ENCODE data around the gene RABGGTA.
A peak's percentile ranks its signal among the peaks of the same experiment; 100 is the strongest.

Gene RABGGTA, protein sequence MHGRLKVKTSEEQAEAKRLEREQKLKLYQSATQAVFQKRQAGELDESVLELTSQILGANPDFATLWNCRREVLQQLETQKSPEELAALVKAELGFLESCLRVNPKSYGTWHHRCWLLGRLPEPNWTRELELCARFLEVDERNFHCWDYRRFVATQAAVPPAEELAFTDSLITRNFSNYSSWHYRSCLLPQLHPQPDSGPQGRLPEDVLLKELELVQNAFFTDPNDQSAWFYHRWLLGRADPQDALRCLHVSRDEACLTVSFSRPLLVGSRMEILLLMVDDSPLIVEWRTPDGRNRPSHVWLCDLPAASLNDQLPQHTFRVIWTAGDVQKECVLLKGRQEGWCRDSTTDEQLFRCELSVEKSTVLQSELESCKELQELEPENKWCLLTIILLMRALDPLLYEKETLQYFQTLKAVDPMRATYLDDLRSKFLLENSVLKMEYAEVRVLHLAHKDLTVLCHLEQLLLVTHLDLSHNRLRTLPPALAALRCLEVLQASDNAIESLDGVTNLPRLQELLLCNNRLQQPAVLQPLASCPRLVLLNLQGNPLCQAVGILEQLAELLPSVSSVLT

DNA sequence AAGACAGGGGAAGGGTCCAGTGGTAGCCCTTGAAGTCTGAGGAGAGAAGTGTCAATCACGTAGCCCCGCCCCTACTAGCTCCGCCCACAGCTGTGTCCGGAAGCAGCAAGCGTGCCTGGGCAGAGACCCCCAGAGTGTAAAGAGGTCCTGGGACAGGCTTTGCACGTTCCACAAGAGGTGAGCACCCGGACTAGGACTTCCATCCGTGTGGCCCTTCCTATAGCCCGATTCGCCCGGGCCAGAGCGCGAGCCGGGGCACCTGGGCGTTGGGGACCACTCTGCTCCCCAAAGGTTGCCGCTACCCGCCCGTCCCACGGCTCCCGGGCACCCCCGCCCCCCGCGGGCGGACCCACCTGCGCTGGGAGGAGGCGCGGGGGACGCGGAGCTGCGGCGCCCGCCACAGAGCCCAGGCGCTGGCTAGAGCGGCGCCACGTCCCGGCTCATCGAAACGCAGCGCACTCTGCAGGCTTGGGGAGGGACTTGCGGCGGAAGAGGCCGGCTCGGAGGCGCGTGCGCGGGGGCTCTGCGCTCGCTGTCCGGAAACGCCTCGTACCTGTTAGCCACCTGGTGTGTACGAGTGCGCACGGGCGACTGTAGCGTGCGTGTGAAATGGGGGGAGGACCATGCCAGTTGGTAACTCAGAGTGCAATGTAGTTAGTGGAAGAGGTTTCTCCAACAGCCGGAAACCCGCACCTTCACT, at the start of gene RABGGTA:
Gene RABGGTA (minus strand): TSS at position 464 of the 700 bp plus-strand sequence. CDS start 482 bp downstream, outside the sequence.
- DNase-seq = peak; percentile 86 to 95

DNA sequence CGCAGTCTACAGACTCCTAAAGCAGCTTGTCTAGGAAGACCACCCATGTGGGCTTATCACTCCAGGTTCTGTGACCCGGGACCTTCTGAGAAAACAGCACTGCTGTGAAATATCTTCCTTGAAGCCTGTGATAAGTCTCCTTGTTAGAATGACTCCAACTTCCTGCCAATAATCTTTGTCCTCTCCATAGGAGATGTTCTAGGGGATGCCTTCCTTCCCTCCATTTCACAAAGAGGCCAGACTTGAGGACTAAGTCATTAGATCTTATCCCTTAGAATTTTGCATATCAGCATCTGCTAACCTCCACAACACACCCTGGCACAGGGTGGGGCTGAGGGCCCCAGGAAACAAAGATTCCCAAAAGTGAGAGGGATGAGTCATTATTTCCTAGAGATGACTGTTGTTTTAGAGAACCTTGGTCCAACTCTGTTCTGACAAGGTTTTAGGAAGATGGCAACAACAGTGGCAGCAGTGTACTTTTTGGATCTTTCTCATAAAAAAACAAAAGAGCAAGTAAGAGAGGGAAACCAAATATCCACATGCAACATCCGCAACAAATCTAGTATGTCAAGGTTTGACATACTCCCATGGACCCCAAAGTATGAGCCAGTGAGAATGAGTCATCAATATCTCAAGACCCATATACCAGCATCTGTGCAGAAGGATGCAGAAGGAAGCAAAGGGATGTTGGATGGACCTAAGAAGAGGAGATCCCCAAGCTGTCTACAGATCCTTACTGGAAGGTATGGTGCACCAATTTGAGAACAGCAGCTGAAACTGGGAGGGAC, 45.9 kb upstream of the RABGGTA start:
- DNase-seq = no peak

DNA sequence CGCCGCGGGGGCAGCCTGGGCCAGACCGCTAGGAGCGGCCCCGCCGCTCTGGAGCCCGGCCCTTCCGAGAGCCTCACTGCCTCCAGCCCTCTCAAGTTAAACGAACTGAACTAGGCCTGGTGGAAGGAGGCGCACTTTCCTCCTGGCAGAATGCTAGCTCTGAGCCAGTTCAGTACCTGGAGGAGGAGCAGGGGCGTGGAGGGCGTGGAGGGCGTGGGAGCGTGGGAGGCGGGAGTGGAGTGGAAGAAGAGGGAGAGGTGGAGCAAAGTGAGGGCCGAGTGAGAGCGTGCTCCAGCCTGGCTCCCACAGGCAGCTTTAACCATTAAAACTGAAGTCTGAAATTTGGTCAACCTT, 45.2 kb upstream of the RABGGTA start:
- DNase-seq = no peak

DNA sequence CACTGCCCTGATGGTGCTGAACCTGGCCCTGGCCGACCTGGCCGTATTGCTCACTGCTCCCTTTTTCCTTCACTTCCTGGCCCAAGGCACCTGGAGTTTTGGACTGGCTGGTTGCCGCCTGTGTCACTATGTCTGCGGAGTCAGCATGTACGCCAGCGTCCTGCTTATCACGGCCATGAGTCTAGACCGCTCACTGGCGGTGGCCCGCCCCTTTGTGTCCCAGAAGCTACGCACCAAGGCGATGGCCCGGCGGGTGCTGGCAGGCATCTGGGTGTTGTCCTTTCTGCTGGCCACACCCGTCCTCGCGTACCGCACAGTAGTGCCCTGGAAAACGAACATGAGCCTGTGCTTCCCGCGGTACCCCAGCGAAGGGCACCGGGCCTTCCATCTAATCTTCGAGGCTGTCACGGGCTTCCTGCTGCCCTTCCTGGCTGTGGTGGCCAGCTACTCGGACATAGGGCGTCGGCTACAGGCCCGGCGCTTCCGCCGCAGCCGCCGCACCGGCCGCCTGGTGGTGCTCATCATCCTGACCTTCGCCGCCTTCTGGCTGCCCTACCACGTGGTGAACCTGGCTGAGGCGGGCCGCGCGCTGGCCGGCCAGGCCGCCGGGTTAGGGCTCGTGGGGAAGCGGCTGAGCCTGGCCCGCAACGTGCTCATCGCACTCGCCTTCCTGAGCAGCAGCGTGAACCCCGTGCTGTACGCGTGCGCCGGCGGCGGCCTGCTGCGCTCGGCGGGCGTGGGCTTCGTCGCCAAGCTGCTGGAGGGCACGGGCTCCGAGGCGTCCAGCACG, 44.6 kb upstream of the RABGGTA start:
- peak in 1 of 2 experiments; percentile 28 for DNase-seq

DNA sequence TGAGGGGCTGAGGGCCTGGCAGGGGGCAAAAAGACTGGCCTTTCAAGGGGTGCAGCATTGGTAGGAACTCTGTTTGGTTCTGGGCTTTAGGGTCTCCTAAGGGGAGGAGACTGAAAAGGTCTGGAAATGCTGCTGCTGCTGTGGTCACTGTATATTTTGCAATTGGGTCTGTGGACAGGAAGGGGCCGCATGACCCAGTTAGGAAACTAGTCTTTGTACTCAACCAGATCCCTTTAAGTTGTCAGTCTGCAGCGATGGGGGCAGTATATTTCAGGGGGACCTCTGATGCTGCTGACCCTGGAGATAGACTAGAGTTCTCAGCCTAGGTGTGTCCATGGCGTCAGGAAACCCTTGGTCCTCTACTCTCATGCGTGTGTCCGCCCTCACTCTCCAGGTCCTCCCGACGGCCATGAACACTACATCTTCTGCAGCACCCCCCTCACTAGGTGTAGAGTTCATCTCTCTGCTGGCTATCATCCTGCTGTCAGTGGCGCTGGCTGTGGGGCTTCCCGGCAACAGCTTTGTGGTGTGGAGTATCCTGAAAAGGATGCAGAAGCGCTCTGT, 43.9 kb upstream of the RABGGTA start:
- DNase-seq = no peak

DNA sequence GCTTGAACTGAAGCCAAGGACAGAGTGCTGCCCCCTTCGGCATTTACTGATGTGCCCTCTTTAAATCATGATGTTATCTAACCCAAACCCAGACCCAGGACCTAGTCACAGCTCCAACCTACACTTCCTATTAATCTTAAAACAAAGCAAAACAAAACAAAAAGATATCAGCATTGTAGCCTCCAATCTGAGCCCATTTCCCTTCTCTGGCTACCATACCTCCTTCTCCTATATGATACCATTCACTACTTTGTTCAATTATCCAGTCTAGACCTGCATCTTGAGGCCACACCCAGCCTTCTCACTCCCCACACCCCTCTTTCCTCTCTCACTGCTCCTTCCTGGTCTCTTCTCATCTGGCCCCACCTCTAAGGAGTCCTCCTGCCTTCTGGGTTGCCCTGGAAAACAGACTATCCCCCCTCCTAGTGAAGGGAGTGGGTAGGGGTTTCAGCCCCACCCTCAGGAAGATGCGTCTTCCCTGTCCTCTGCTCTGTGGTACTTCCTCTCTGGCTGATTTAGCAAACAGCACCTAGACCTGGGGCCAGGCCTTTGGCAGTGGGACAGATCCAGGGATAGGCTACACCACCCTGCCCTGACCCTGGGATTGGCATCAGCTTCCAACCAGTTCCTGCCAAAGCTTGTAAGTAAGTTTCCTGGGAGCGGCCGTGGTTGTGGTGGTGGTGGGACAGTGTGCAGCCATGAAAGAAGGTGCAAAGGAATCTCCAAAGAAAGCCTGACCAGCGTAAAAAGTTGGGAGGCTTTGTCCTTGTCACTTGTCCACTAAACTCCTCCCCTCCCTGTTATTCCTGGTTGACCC, 43.2 kb upstream of the RABGGTA start:
- no peak for DNase-seq

DNA sequence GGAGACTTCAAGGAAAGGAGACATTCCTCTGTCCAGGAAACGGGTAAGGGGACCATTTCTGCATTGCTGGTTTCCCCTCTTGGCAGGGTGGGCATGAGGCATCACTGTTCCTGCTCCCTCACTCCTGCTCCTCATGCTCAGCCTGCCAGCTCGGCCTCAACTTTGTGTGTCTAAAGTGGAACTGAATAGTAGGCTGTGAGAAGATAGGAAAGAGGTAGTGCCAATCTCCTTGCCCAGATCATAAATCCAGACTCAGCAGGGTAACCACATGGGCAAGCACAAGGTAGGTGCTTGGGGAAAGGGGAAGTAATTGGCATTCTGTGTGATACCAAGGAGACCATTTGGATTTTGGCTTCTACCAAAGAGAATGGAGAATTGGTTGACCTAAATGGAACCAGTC, 42.5 kb upstream of the RABGGTA start:
- DNase-seq = no peak

DNA sequence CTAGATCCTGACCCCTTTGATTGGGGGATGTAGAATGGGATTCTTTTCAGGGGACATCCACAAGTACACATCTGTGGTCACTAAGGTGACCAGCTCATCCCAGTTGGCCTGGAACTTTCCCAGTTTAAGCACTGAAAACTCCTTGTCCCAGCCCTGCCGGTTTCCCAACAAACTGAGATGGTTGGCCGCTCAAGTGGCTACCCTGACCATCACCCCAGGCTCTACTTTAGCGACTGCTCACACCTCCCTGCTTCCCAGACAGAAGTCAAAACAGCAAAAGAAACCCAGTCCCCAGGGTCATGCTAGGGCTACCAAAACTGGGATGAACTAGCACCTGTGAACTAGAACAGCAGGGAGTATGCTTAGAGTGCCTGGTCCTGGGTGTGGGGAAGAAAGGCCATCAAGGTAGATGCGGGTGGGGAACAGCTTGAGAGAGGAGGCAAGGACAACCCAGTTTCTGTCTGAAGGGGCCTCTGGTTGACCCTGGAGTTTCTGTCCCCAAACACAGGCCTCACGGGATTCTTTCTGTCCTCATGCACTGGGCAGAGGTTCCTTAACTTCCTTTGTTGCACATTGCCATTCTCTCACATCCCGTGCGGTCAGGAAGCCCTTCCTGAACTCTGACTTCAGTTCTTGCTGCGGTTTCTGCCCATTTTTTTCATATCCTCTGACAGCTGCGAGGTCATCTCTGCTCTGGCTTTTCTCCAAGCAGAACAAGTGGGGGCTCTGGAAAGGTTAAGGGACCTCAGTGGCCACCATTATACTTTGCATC, 41.5 kb upstream of the RABGGTA start:
- no peak for DNase-seq

DNA sequence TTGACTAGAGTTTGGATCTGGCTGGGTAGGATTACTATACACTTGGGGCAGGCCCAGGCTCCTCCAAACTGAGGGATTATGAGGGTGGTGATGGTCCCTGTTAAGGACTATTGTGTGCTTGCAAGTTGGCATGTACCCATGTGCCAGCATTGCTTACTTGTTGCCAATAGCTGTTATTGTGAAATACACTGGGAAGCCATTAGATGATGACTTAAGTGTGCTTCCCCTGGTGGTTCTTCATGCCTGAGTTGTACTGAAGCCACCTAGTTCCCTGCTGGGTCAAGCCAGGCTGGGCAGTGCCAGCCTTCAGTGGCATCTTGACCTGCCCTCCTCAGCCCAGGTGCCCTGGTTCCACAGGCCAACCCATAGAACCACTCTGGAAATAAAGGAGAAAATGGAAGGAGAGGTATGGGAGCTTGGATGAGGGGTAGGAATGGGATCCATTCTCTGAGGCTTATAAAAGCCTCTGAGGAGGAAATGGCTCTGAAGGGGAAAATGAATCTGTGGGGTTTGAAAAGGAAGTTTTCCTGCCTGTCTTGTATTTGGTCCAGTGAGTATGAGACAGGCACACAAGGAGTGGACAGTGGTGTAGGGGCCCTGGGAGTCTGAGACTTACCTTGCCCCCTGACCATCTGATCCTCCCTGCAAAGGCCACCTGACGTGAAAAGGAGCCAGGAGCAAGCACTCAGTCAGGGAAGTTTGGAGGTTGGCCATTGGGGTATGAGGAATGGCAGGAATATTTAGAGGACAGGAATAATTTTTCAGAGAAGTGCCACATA, 40.6 kb upstream of the RABGGTA start:
- DNase-seq = no peak

DNA sequence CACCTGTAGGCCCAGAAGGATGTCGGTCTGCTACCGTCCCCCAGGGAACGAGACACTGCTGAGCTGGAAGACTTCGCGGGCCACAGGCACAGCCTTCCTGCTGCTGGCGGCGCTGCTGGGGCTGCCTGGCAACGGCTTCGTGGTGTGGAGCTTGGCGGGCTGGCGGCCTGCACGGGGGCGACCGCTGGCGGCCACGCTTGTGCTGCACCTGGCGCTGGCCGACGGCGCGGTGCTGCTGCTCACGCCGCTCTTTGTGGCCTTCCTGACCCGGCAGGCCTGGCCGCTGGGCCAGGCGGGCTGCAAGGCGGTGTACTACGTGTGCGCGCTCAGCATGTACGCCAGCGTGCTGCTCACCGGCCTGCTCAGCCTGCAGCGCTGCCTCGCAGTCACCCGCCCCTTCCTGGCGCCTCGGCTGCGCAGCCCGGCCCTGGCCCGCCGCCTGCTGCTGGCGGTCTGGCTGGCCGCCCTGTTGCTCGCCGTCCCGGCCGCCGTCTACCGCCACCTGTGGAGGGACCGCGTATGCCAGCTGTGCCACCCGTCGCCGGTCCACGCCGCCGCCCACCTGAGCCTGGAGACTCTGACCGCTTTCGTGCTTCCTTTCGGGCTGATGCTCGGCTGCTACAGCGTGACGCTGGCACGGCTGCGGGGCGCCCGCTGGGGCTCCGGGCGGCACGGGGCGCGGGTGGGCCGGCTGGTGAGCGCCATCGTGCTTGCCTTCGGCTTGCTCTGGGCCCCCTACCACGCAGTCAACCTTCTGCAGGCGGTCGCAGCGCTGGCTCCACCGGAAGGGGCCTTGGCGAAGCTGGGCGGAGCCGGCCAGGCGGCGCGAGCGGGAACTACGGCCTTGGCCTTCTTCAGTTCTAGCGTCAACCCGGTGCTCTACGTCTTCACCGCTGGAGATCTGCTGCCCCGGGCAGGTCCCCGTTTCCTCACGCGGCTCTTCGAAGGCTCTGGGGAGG, 39.5 kb upstream of the RABGGTA start, which contains the start of gene LTB4R:
Gene LTB4R (plus strand): TSS at position 857 of the 959 bp plus-strand sequence. CDS start 4,150 bp downstream, outside the sequence.
- DNase-seq = peak in 1 of 2 experiments; percentile 46

DNA sequence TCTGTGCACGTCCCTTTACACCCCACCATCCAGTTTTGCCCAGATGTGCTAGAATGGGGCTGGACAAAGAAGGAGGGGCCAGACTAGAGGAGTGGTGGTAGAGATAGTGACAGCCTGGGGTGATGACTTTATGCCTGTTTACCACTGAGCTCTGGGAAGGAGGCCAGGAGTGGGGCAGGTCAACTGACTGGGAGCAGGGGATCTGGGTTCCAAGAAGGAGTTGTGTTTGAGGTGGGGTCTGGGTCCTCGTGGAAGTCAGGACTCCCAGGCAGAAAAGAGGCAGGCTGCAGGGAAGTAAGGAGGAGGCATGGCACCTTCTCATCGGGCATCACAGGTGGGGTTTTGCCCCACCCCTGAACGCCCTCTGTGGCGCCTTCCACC, 38.9 kb upstream of the RABGGTA start:
- no peak for DNase-seq

DNA sequence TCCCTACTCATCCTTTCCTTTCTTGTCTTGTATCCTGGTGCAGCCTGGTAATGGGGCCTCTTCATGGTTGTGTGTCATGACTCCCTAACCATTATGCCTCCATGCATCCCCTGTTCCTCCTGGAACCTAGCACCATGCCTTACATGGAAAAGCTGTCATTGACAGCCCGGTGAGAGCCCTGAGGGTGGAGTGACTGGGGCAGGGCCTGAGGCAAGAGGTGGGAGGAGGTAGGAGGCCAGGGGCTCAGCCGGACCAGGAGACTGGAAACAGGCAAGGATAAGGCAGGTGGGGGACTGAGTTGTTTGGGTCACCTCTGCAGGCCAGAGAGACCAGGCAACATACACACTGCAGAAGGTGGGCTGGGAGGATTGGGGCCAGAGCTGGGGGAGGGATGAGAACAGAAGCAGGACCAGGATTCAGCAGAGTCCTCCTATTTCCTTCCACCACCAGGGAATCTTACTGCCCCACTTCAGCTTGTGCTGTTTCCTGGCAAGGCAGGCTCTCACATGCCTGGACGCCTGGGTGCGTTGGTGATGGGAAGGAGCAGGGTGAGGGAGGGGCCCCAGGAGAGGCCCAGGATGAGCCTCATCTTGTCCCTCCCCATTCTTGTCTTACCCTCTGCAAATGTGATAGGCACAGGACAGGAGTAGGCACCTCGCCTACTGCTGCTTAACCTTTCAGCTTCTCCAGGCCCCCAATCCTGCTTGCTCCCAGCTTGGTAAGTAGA, 38.3 kb upstream of the RABGGTA start, which contains the start of gene LTB4R2:
Gene LTB4R2 (plus strand): TSS at position 603 of the 727 bp plus-strand sequence. CDS start 525 bp downstream, outside the sequence.
- no peak for DNase-seq

DNA sequence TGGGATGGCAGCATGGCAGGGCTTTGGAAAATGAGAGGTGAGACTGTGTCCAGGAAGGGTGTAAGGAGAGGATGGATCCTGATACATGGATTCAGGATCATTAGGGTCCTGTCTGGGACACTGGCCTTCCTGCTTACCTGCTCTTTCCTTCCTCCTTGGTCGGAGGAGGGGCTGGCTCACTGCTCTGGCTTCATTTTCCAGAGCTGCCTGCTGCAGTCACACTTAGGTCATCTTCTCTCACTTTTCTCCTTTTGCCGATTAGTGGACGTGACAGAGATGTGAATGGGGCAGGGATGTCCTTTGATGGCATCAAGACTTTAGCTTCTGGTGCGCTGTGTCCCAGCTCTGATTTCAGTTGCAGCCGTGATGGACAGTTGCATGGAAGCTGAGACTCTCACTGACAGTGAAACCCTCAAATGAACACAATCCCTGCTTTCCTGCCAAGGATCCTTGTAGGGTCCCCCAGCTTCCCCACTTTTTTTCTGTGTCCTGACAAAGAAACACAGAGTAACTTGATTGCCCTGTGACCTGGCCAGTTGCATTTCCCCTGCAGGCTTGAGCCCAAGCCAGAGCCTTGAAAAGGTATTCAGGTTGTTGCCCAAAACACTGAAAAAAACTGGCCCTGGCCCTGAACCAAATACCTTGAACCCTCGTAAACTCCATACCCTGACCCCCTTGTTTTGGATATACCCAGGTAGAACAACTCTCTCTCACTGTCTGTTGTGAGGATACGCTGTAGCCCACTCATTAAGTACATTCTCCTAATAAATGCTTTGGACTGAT, 37.1 kb upstream of the RABGGTA start:
- DNase-seq = no peak

DNA sequence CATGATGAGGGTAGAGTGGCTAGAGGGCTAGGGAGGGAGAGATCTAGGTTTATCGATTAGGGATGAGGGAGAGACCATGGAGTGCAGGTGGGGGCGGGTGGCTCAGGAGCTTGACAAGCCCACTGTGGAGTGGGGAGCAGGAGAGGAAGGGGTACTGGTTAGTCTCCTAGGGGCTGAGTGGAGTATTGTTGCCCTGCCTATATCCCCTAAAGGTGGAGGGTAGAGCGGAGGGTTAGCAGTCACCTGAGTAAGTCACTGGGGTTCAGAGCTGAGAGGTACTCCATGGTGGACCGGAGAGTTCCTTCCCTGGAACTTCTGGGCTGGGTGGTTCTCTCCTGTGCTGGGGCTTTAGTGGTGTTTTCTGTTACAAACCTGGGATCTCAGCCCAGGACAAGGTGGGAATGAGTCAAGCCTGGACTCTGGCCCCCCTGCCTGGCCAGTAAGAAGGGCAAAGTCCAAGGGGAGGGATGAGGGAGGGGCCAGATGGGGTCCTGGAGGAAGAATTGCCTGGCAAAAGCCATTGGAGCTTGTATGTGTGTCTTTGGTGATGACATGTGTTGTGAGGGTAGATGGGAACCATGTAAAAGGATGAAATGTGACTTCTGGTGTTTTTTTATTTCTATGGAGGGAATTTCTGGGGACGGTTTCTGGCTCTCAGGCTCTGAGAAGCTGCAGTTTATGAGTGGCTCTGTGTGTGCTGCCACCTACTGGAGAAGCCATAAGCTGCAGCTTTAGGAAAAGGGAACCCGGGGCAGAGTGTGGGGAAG, 36.4 kb upstream of the RABGGTA start, which contains the start of gene CIDEB:
Gene CIDEB (minus strand): TSS at position 403 of the 767 bp plus-strand sequence. CDS start 119 bp downstream, at position 284.
- peak; percentile 11 to 69 for DNase-seq

DNA sequence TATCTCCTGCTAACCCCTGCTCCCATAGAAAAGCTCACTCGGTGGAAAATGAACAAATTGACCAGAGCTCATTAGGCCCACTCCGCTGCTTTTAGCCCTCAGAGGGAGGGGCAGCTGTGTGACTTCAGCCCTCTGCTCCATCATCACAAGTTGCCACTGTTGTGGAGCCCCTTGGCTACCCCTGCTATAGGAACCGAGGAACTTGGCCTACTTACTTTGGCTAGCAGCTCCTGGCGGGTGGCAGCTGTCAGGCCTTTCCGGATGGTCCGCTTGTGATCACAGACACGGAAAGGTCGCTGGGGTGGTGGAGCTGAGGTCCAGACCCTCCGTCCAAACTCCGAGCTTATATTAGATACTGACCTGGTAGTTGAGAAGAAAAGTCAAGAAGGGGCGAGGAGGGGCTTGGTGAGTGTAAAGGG, 35.8 kb upstream of the RABGGTA start:
- DNase-seq = no peak

Data from NCI-H526 (cell line).